GM06990 (cell line): ENCODE measurements around the gene ZNF593OS.

Source experiments
- DNase-seq: peaks from one replicate; pipeline ENCODE4 v3.0.0-alpha.2; 2011; ENCODE audit not compliant: insufficient read length; ENCODE audit errors: extremely low read depth
- H3K27me3 ChIP-seq: replicated peaks from 2 replicates; pipeline ENCODE4 v1.6.0; 2011; ENCODE audit warnings: low read length; ENCODE audit not compliant: control insufficient read depth, insufficient read depth
- H3K36me3 ChIP-seq: 2 replicates; pipeline ENCODE4 v1.5.1; 2011; ENCODE audit warnings: low read length; ENCODE audit not compliant: control insufficient read depth, insufficient read depth
- H3K4me3 ChIP-seq: replicated peaks from 2 replicates; pipeline ENCODE4 v1.5.1; 2011; ENCODE audit warnings: low read depth, mild to moderate bottlenecking, control low read depth, low read length
- TF ChIP-seq, protein P1 (sequence below): IDR thresholded peaks from 2 replicates; pipeline ENCODE4 v1.5.1; 2011; ENCODE audit warnings: low read length, control low read depth, mild to moderate bottlenecking, inconsistent platforms; ENCODE audit not compliant: insufficient read depth, poor library complexity, severe bottlenecking

ZNF593OS gene

GRCh38 chr1:26119892-26120608 is 51.6 kb downstream of the ZNF593OS start:
- H3K4me3 ChIP-seq, result no peak overlapping the region
- peaks cover 2% of the 10 kb centered on the region; the same call in 1 of the 2 replicates for H3K36me3 ChIP-seq
- no peak for DNase-seq
- TF ChIP-seq, protein P1, sequence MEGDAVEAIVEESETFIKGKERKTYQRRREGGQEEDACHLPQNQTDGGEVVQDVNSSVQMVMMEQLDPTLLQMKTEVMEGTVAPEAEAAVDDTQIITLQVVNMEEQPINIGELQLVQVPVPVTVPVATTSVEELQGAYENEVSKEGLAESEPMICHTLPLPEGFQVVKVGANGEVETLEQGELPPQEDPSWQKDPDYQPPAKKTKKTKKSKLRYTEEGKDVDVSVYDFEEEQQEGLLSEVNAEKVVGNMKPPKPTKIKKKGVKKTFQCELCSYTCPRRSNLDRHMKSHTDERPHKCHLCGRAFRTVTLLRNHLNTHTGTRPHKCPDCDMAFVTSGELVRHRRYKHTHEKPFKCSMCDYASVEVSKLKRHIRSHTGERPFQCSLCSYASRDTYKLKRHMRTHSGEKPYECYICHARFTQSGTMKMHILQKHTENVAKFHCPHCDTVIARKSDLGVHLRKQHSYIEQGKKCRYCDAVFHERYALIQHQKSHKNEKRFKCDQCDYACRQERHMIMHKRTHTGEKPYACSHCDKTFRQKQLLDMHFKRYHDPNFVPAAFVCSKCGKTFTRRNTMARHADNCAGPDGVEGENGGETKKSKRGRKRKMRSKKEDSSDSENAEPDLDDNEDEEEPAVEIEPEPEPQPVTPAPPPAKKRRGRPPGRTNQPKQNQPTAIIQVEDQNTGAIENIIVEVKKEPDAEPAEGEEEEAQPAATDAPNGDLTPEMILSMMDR, result no peak
- no peaks in the 10 kb centered on the region for H3K27me3 ChIP-seq
